ENCODE data around the gene BMP7.
"Not testable (repeated sequence)": the region's sequence is repeated elsewhere in the genome, so short reads cannot be mapped to it uniquely, and the experiment has no call there.

Gene BMP7

DNA sequence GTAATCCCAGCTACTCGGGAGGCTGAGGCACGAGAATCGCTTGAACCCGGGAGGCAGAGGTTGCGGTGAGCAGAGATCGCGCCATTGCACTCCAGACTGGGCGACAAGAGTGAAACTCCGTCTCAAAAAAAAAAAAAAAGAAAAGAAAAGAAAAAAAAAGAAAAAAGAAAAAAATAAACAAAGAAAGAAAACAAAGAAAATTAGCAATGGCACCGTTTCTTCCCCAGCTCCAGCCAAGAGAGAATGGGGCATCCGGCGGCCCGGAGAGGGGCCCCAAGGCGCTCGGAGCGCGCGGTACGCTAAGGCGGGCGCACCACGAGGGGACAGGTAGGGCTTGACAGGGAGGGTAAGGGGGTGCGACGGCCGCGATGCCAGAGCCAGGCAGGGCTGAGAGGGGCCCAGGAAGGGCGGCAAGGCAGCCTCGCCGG lies 1.5 kb downstream of the BMP7 start:
- not testable (repeated sequence) for DNase-seq

DNA sequence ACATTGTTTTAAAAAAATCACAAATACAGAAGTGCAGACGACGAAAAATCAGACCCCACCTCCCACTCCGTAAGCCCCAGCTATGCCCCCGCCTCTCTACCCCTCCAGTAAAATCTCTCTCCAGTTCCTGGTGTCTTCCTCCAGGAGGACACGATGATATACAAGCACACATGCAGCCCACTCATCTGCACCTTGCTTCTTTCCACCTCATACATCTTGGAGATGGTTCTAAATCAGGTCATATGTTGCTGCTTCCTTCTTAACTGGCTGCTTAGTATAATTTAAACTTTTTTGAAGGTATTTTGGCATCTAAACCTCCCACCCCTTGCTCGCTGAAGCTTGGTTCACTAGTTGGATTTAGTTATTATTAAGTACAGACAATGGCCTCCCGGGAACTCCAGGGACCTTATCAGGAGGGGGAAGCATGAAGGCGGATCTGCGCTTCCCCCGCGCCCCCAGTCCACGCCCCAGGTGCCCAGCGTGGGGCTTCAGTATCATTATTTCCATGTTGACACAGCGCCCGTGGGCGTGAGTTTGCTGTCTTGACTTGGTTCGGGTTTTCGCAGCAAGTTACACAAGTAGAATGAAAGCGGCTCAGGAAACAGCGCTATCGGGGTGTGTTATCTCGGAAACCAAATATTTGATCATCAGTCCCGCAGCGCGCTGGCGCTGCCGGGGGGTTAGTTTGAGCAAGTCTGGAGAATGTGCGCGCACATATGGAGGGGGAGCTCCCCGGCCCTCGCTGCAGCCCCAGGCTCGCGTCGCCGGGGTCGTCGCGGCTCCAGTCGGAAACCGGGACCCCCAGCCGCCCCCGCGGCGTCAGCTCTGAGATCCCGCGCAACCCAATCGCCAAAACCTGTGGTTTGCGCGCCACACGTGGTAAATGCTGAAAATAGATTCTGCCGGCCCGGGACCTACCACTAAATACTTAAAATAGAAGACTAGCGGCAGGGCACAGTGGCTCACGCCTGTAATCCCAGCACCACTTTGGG lies 2.3 kb downstream of the BMP7 start:
- DNase-seq = no peak

DNA sequence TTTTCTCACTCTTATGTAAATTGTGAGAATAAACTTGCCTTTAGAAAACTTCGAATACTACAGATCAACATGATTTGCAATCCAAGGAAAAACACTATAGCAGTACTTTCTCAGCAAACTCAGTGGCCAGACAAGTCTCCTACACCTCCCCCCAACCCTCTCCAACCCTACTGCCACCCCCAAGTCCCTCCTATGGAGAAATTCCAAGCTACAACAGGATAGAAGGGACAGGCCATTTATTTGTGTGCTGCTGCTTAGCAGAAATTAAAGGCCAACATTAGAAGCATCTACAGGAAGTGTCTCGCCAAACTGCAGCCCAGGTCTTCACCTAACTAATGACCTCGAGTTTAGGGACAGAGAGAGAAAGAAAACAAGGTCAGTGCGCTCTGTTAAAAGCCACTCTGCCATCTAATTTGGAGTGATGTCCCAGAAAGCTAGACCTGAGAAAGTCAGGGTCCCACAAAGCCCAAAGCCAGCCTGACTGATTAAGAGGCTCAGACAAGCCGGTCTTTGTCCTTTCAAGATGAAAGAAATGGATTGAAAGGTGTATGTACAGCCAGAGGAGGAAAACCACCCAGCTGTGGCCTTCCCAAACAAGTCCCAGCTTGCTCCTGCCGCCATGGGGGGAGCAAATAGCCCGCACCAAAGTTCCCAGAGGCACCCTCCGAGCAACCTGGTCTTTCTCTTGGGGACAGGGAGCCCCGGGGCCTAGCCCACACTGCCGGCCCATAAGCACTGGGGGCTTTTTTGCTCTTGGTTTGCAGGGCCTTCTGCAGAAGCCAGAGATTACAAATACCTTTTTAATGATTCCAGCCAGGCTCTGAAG lies 3.4 kb downstream of the BMP7 start:
- DNase-seq = no peak

DNA sequence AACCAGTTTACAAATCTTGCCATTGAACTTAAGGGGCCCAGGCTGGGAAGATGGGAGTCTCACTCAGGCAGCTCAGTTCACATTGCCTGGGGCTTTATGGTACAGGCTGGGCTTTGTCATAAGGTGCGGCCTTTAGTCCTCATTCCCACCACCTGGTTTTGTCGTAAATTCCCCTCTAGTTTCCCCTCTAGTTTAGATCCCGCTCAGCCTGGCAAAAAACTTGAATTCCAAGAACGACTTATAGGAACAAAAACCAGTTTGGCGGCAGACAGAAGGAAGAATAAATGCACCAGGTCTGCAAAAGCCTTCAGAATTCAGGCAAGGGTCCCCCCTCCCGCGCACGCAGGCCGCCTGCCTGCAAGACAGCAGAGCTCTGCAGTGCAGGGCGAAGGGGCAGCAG lies 4.1 kb downstream of the BMP7 start:
- DNase-seq = no peak

DNA sequence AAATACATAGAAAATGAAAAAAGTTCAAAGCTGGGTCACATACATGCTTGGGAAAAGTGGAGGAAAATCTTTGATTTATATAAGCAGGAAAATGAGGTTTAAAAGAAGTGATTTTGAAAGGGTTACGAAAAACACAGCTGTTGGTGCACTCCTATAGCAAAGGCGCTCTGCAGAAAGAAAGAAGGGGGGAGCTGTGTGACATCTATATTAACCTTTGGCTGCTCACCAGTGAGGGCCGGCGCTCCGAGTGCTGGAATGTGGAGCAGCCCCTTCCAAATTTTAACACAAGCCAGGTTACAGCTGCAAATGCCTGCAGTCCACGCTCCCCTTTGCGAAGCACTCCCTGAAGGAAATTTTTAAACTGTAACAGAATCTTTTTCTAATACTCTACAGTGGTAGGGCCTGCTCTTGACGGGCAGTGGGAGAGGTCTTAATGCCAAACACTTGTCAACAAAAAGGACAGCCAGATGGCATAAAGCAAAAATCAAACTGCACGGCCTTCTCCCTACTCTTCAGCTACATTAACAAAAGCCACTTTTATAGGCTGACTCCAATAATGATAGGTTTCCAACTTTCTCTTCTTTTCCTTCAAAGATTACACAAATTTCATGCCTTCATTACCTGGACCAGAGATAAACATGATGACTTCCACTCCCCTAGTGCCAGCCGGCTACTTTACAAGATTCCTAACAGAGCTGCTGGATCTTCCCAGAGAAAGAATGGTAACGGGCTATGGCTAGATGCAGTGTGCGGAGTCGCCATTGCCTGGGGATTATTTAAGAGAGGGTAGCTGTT lies 4.8 kb downstream of the BMP7 start:
- DNase-seq = no peak

DNA sequence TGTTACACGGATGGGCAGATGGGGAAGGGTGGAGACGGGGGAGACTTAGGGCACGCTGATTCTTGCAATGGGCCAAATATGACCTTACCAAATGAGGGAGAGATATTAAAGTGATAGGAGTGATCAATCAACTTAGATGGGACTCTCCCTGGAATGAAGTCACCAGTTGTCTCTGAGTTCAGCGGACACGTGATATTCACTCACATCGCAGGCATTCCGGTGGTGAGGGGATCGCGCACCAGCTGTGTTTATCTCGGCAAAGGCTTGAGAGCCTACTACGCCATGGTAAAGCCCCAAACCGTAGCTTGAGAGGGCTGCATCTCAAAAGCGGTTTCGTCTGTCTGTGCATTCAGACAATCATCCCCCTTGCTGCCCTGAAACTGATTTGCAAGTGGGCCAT lies 5.5 kb downstream of the BMP7 start:
- DNase-seq = no peak

DNA sequence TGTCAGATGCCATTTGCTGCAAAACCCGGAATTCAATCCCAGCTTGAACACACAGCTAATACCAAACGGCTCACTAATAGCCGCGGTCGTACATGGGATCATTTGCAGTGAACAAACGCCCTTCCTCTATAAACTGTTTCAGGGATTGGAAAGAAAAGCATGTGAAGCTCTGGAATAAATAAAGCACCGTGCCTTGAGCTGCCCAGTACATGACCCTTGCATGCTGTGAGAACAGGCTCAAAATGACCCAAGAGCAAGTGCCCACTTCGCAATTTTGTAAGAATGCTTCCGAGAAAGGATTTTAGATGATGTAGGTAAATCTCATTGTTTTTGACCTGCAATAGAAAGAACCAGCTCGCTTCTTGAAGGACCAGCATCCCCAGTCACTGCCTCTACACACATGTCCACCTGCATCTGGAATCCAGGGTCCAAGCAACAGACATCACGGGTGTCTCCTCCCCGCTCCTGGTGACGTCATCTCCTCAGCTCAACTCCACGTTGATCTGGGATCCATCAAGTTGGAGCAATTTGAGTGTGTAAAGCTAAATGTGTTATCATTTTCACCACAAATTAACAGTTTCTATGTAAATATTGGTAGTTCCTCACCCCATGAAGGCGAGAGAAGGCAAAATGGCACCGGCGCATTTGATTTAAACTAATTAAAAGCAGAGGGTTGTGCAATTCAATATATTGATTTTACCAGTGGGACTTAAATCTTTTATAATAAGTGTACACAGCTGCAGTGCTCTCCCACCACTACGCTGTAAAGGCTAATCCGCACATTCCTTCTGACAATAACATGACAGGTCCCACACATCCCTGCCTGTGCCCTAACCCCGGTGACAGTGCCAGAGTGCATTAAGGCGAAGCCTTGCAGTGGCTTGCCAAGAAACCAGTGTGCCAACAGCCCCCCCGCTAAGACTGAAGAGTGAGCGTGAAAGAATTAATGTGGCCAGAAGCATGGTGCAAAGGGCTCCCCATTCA lies 6.2 kb downstream of the BMP7 start:
- no peak for DNase-seq

DNA sequence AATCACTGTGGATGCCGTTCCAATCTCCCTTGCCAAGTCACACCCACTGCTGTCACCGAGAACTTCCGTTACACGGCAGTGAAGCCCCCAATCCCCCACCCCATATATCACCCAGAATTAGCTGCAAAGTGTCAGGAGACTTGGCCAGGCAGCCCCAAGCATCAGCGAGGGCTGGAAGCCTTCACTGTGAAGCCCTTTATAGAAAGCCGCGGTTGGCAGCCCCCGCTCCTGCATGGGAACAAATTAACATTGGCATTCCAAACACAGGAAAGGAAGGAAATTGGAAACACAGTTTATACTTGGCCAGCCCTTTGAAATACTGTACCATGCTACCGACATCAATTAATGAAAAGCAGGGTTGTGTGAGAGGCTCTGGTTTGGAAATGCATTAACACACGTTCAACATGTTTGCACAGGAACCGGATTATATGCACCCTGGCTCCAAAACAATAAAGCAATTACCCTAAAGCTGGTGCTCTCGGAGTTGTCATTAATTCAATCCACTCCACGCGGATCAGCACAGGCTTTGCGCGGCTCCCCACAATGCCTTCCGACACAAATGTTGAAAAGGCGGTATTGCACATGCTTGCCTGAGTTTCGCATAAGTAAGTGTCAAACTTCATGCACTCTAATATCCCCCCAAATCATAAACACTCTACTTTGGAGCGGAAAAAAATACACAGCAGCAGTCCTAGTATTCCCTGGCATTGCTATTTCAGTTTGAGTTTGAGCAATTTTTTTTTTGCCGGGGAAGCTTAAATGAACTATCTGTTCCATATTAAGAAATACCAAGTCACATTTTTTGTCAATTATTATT lies 7.1 kb downstream of the BMP7 start:
- no peak for DNase-seq

DNA sequence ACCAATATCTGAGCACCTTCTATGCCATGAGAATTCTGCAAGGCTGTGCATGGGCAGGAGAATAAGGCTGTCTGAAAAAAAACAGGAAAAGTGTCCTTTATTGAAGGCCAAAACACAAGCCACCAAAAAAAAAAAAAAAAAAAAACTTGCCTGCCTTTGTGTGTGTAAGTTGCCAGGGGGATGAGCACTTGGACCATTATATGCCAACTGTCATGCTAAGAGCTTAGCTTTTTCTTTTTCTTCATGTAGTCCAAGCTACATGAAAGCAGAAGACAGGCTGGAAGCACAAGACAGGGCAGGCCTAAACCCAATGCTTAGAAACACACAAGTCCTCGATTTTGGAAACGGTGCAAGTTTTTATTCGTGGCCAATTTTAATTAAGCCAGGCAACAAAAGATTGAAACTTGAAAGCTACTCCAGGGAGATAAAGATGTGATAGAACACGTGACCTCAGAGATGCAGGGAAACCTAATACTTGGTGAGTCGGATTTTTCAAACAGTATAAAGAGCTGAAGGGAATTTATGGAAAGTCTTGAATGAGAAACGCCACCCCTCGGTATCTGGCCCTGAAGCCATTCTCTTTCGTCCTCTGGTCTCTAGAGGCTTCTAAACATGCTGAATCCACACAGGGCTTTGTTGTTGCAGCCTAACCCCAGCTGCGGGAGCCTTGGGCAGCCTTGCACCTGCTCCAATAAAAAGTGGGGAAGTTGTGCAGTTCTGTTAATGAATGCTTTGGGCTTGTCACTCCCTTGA lies 8.6 kb downstream of the BMP7 start:
- DNase-seq = no peak

DNA sequence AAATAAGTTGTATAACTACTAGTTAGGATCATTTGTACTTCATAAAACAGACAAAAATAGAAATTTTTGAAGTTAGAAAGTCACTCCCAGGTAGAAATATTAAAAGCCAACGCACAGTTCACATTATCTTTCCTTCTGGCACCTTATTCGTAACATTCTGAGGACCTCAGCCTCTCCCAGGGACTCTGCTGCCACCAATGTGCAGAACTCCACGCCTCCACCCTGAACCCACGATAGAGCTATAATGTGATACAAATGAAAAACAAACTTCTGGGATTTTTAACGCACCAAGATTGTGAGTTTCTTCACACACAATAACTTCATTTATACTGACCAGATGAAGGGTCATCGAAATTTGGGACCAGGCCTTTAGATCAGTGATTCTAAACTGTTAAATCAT lies 9.5 kb downstream of the BMP7 start:
- DNase-seq = no peak

DNA sequence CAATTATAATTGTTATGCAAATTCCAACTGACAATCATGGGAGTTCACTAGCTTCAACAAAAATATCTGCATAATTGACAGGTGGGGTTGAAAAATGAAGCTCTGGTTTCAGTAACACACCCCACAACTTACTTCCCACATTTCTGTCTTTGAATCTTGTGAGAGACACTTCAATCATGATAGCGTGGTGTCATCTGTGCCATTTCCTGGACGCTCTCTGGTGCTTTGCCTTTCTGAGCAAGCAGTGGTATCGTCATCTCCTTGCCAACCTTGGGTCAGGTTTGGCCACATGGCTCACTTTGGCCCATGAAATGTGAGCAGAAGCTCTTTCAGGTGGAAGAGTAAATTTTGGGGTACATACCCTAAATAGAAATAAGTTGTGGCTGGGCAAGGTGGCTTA lies 10.2 kb downstream of the BMP7 start:
- no peak for DNase-seq

DNA sequence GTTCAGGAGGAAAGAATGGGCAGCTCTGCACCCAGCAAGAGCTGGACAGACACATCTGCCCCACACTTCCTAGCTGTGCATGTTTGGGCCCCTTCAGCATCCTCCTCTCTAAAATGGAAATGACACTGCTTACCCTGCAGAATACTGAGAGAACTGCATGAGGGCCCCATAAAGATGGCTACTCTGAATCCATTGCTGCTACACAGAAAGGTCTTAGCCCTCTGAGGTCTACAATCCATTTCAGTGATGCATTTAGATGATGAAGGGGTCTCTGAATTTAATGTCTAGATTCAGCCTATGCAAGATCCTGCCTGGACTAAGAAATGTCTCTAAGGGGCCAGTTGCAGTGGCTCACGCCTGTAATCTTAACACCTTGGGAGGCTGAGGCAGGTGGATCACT lies 11.3 kb downstream of the BMP7 start:
- no peak for DNase-seq

DNA sequence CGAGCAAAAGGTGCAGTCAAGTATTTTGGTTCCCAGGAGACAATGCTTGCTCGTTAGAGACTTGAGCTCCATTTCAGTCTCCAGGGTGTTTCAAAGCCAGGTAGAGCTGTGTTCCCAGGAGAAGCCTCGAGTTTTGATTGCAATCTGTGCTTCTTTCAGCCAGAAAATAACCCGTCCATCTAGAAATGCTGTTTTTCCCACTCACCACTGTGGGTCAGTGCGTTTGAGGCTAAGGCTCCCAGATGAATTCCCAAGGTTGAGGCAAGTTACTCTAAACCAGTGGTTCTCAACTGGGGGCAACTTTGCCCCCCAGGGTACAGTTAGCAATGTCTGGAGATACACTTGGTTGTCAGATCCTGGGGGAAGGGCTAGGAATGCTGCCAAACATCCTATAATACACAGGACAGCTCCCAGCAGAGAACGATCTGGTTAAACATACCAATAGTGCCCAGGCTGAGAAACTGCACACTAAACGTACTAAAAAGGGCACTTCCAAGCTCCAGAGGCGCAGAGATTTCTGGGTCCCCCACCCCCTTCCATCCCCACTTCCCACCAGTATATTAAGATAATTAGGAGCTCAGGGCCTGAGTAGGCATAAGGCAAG lies 13.8 kb downstream of the BMP7 start:
- no peak for DNase-seq

DNA sequence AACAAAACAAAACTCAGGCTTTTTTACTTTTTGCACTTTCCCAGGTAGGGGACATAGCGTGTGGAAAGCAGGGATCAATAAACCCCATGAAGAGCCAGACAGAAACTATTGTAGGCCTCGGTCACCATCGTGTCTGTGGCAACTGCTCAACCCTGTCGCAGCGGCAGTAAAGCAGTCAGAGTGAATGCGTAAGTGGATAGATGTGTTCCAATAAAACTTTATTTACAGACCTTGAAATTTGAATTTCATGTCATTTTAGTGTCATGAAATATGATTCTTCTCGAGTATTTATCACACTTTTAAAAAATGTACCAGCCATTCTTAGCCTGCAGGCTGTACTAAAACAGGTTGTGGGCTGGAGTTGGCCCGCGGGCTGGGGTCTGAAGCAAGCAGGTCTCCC lies 14.5 kb downstream of the BMP7 start:
- DNase-seq = no peak

DNA sequence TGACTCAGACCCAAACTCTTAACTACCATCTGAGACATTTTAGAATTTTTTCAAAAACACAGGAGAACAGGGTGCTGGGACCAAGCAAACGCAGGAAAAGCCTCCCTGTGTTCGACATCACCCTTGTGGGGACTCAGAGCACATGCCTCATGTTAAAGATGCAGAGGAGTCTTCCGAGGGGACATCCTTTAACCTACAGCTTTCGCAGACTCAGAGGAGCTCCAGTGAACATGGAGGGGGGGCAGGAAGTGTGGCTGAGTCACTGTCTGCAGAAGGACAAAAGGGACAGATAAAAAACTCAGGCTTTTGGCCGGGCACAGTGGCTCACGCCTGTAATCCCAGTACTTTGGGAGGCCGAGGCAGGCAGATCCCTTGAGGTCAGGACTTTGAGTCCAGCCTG lies 15.1 kb downstream of the BMP7 start:
- no peak for DNase-seq

DNA sequence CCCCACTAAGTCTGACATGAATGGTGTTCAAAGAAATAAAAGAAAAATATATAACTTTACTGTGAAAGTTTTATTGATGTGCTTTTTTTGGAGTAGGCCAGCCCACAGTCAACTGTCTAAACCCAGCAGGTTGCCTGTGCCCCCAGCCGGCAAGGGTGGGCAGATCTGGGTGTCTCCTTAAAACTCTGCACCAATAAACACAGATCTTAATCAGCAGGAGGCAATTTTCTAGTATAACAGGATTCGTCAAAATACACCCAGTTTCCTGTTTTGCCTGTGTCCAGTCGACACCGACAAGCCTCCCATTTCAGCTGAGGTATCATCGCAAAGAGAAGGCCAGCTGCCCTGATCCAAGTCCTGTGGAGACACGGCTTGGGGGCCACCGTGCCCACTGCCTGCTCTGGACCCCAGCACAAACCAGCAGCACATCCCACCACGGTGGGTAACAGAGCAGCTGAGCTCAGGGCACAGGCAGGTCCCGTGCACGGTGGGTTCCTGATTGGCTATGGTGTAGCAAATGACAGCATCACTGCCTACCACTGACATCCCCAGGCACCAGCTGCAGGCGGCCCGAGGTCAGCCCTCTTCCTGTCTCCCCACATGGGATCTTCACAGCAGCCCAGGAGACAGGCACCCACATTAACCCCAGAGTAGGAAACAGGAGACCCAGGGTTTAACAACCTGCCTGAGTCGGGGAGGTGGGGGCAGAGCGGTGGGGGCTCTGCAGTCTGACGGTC lies 15.7 kb downstream of the BMP7 start:
- DNase-seq = no peak

DNA sequence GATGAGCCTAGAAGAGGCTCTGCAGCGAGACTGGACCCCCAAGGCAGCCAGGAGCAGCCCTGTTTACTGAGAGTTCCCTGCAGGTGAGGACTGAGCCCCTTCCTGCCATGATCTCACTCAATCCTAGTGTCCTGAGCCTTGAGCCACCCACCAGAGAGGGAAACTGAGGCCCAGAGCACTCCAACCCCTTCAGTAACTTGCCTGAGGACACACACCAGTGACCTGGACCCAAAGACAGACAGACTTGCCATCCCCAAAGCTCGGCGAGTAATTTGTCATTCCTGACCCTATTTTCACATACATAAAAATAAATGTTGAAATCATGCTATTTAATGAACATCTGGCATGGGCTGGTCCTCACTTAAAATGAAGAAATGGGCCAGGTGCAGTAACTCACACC lies 16.7 kb downstream of the BMP7 start:
- DNase-seq = no peak

DNA sequence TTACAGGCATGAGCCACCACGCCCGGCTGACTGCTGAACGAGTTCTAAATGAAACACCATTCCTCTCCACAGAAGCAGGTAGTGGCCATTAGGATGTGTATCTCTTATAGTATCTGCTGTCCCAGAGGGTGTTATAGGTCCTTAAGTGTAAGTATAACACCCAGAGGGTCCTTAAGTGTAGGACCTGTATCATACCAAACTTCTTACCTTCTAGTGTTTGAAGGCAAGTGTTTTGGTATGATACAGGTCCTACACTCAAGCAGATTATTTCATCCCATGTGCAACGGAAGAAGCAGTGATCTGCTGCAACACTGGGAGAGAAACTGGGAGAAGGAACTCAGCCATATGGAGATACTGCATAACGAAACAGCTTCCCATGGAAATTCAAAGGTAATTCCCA lies 17.4 kb downstream of the BMP7 start:
- no peak for DNase-seq
